SK-N-SH (cell line): ENCODE data around the gene AHNAK2.

Experiments used
- EP300 ChIP-seq, 2 experiments: IDR thresholded peaks; 2 replicates each; pipeline versions ENCODE4 v1.4.0 to v1.6.1; 2012; ENCODE audit warnings: borderline replicate concordance in 1 of 2, low read depth in 1 of 2, low read length in 1 of 2
- JUND ChIP-seq: IDR thresholded peaks from 2 replicates; pipeline ENCODE4 v1.4.0; 2012
- MXI1 ChIP-seq: IDR thresholded peaks from 2 replicates; pipeline ENCODE4 v1.6.1; 2012; ENCODE audit warnings: mild to moderate bottlenecking, low read depth, low read length, improper control_type of control experiment
- POLR2AphosphoS5 ChIP-seq: IDR thresholded peaks from 2 replicates; pipeline ENCODE4 v1.6.1; 2012; ENCODE audit warnings: low read depth, low read length
- RAD21 ChIP-seq: IDR thresholded peaks from 2 replicates; pipeline ENCODE4 v1.6.1; 2012; ENCODE audit warnings: mild to moderate bottlenecking, low read length
- RFX5 ChIP-seq: IDR thresholded peaks from 2 replicates; pipeline ENCODE4 v1.6.1; 2012; ENCODE audit warnings: mild to moderate bottlenecking, improper control_type of control experiment, low read length
- SMC3 ChIP-seq: IDR thresholded peaks from 2 replicates; pipeline ENCODE4 v1.6.1; 2012; ENCODE audit warnings: low read depth, low read length, improper control_type of control experiment
- TF ChIP-seq, protein P1 (sequence below): IDR thresholded peaks from 2 replicates; pipeline ENCODE4 v1.4.0; 2012; ENCODE audit warnings: low read depth
- TF ChIP-seq, protein P2 (sequence below): fragments of 200-600 bp; sonication (generic); IDR thresholded peaks from 2 replicates; pipeline ENCODE4 v1.6.1; 2017; ENCODE audit warnings: antibody characterized with exemption, mild to moderate bottlenecking, moderate library complexity
- TF ChIP-seq, protein P3 (sequence below): IDR thresholded peaks from 2 replicates; pipeline ENCODE4 v1.6.1; 2012; ENCODE audit warnings: mild to moderate bottlenecking, low read depth, low read length, moderate library complexity
- TF ChIP-seq, protein P4 (sequence below): fragments of 150-350 bp; IDR thresholded peaks from 2 replicates; pipeline ENCODE4 v1.6.1; 2017; ENCODE audit warnings: antibody characterized with exemption, low read length, low read depth, borderline replicate concordance

DNA sequence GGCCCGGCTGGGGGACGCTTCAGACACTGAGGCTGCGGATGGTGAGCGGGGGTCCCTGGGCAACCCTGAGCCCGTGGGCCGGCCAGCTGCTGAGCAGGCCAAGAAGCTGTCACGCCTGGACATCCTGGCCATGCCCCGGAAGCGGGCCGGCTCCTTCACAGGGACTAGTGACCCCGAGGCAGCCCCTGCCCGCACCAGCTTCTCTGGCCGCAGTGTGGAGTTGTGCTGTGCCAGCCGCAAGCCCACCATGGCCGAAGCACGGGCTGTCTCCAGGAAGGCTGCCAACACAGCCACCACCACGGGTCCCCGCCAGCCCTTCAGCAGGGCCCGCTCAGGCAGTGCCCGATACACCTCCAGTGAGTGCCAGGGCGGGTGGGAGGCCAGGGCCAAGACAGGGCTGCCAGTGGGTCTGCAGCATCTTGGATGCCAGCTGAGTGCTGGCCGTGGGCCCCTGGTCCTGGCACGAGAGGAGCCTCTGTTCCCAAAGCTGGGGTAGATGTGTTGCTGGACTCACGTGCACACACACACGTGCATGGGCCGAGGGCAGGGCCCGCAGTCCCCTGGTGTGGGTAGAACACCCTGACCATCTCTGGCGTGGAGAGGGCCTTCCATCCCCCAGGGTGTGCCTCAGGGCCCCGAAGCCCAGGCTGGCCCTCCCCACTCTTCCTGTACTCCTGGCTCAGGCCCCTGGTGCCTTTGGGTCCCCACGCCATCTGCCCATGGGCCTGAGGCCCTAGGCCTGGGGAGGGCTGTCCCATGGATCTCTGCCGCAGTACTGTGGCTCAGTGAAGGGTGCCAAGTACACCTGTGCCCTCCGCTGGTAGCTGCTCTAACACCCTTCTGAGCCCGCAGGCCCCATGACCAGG is 90.3 kb downstream of the AHNAK2 start:
- TF ChIP-seq SMC3: no peak
- TF ChIP-seq, protein P1, sequence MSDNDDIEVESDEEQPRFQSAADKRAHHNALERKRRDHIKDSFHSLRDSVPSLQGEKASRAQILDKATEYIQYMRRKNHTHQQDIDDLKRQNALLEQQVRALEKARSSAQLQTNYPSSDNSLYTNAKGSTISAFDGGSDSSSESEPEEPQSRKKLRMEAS: no peak
- TF ChIP-seq RAD21: no peak
- no peak for TF ChIP-seq EP300 (IDR thresholded peaks at IDR 0.05; ENCODE audit: borderline replicate concordance in 1 of 2, low read depth in 1 of 2, low read length in 1 of 2)
- no peak for TF ChIP-seq MXI1
- TF ChIP-seq, protein P2, sequence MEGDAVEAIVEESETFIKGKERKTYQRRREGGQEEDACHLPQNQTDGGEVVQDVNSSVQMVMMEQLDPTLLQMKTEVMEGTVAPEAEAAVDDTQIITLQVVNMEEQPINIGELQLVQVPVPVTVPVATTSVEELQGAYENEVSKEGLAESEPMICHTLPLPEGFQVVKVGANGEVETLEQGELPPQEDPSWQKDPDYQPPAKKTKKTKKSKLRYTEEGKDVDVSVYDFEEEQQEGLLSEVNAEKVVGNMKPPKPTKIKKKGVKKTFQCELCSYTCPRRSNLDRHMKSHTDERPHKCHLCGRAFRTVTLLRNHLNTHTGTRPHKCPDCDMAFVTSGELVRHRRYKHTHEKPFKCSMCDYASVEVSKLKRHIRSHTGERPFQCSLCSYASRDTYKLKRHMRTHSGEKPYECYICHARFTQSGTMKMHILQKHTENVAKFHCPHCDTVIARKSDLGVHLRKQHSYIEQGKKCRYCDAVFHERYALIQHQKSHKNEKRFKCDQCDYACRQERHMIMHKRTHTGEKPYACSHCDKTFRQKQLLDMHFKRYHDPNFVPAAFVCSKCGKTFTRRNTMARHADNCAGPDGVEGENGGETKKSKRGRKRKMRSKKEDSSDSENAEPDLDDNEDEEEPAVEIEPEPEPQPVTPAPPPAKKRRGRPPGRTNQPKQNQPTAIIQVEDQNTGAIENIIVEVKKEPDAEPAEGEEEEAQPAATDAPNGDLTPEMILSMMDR: no peak
- TF ChIP-seq POLR2AphosphoS5: no peak
- TF ChIP-seq, protein P3, sequence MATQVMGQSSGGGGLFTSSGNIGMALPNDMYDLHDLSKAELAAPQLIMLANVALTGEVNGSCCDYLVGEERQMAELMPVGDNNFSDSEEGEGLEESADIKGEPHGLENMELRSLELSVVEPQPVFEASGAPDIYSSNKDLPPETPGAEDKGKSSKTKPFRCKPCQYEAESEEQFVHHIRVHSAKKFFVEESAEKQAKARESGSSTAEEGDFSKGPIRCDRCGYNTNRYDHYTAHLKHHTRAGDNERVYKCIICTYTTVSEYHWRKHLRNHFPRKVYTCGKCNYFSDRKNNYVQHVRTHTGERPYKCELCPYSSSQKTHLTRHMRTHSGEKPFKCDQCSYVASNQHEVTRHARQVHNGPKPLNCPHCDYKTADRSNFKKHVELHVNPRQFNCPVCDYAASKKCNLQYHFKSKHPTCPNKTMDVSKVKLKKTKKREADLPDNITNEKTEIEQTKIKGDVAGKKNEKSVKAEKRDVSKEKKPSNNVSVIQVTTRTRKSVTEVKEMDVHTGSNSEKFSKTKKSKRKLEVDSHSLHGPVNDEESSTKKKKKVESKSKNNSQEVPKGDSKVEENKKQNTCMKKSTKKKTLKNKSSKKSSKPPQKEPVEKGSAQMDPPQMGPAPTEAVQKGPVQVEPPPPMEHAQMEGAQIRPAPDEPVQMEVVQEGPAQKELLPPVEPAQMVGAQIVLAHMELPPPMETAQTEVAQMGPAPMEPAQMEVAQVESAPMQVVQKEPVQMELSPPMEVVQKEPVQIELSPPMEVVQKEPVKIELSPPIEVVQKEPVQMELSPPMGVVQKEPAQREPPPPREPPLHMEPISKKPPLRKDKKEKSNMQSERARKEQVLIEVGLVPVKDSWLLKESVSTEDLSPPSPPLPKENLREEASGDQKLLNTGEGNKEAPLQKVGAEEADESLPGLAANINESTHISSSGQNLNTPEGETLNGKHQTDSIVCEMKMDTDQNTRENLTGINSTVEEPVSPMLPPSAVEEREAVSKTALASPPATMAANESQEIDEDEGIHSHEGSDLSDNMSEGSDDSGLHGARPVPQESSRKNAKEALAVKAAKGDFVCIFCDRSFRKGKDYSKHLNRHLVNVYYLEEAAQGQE: no peak
- no peak for TF ChIP-seq JUND
- TF ChIP-seq RFX5: no peak
- TF ChIP-seq, protein P4, sequence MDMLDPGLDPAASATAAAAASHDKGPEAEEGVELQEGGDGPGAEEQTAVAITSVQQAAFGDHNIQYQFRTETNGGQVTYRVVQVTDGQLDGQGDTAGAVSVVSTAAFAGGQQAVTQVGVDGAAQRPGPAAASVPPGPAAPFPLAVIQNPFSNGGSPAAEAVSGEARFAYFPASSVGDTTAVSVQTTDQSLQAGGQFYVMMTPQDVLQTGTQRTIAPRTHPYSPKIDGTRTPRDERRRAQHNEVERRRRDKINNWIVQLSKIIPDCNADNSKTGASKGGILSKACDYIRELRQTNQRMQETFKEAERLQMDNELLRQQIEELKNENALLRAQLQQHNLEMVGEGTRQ: no peak
